H1 (cell line): ENCODE measurements around the gene SEL1L3. TPM values are rescaled to one million over a fixed set of nuclear protein-coding genes. Genes with fewer than 3 reads are reported as not detected.

Experiments used
- CTCF ChIA-PET: fragments of 300-600 bp; sonication (Branson Sonifier 250); formaldehyde crosslinking; loops from one replicate; lab custom pipeline; 2021; ENCODE audit not compliant: partially characterized antibody; lab: Charles Lee
- POLR2A ChIA-PET: fragments of 300-600 bp; sonication (Branson Sonifier 250); formaldehyde crosslinking; loops from one replicate; lab custom pipeline; 2021; ENCODE audit warnings: inconsistent platforms; ENCODE audit not compliant: partially characterized antibody; lab: Charles Lee
- DNase-seq, 2 experiments: peaks; one replicate each; pipeline versions ENCODE4 v3.0.0 to v3.0.0-alpha.2; 2010 to 2022; ENCODE audit warnings: low spot score in 2 of 2, low read depth in 1 of 2, mixed read lengths in 1 of 2
- FAIRE-seq: peaks from 2 replicates; lab custom pipeline; 2011; peaks lifted over from hg19 to GRCh38; lab: Jason Lieb, UNC
- H2AFZ ChIP-seq: 2 replicates; pipeline ENCODE4 v1.8.1; 2012; ENCODE audit warnings: low read length, inconsistent platforms
- H2AK5ac ChIP-seq: 2 replicates; pipeline ENCODE4 v1.6.1; 2013; ENCODE audit warnings: low read depth, low read length
- H2BK120ac ChIP-seq: replicated peaks from 2 replicates; pipeline ENCODE3; 2013; ENCODE audit warnings: low read depth, low read length, inconsistent platforms
- H2BK12ac ChIP-seq: 2 replicates; pipeline ENCODE4 v1.6.1; 2013; ENCODE audit warnings: low read depth, low read length
- H2BK15ac ChIP-seq: 2 replicates; pipeline ENCODE4 v1.6.1; 2013; ENCODE audit warnings: low read length
- H2BK20ac ChIP-seq: 2 replicates; pipeline ENCODE4 v1.6.1; 2013; ENCODE audit warnings: low read length
- H2BK5ac ChIP-seq: 2 replicates; pipeline ENCODE4 v1.6.1; 2013; ENCODE audit warnings: low read depth, low read length
- H3K14ac ChIP-seq: 2 replicates; pipeline ENCODE4 v1.6.1; 2013; ENCODE audit warnings: inconsistent platforms; ENCODE audit not compliant: insufficient read length
- H3K18ac ChIP-seq: 2 replicates; pipeline ENCODE4 v1.6.1; 2013; ENCODE audit warnings: low read length; ENCODE audit errors: extremely low read depth
- H3K23ac ChIP-seq: 2 replicates; pipeline ENCODE4 v1.6.1; 2013; ENCODE audit warnings: inconsistent platforms; ENCODE audit not compliant: insufficient read length
- H3K23me2 ChIP-seq: 2 replicates; pipeline ENCODE4 v1.6.1; 2013; ENCODE audit warnings: low read depth, low read length
- H3K27ac ChIP-seq: 2 replicates; pipeline ENCODE4 v1.6.1; 2011; ENCODE audit warnings: low read depth, low read length, inconsistent platforms
- H3K27me3 ChIP-seq, 4 experiments: replicated peaks in 1 of 4; 1 replicate in 1 of 4; 2 replicates in 3 of 4; pipeline versions ENCODE4 v1.6.1 to v1.8.1; 2011 to 2013; ENCODE audit warnings: low read length in 3 of 4, mild to moderate bottlenecking in 3 of 4, inconsistent platforms in 2 of 4, mixed read lengths in 2 of 4, moderate library complexity in 1 of 4; ENCODE audit not compliant: control insufficient read depth in 3 of 4, insufficient read depth in 3 of 4; ENCODE audit errors: extremely low read depth in 1 of 4
- H3K36me3 ChIP-seq, 4 experiments: 2 replicates each; pipeline versions ENCODE4 v1.6.1 to v1.8.1; 2011 to 2013; ENCODE audit warnings: mild to moderate bottlenecking in 4 of 4, low read length in 3 of 4, moderate library complexity in 2 of 4, control low read depth in 1 of 4, inconsistent platforms in 1 of 4; ENCODE audit not compliant: insufficient read depth in 4 of 4, control insufficient read depth in 2 of 4
- H3K4ac ChIP-seq: replicated peaks from 2 replicates; pipeline ENCODE3; 2013; ENCODE audit warnings: low read length, low read depth, mixed read lengths, inconsistent platforms; ENCODE audit not compliant: insufficient read length
- H3K4me1 ChIP-seq, 4 experiments: replicated peaks in 1 of 4; 1 replicate in 1 of 4; 2 replicates in 3 of 4; pipeline versions ENCODE4 v1.6.1 to v1.8.1; 2011 to 2013; ENCODE audit warnings: low read length in 3 of 4, inconsistent platforms in 2 of 4, mixed read lengths in 1 of 4; ENCODE audit not compliant: insufficient read depth in 4 of 4, control insufficient read depth in 3 of 4
- H3K4me2 ChIP-seq, 2 experiments: 2 replicates each; pipeline versions ENCODE4 v1.6.1 to v1.8.1; 2011 to 2013; ENCODE audit warnings: low read depth in 2 of 2, low read length in 2 of 2, control low read depth in 1 of 2, inconsistent platforms in 1 of 2, mild to moderate bottlenecking in 1 of 2; ENCODE audit not compliant: insufficient read depth in 1 of 2
- H3K4me3 ChIP-seq, 4 experiments: fragments of 200-600, 300-600 bp in 1 of 4; sonication (generic), shearing (Covaris generic), sonication (Bioruptor Twin) in 1 of 4; 2 replicates each; pipeline versions ENCODE4 v1.5.1 to v1.8.1; 2011 to 2016; ENCODE audit warnings: low read length in 4 of 4, low read depth in 3 of 4, control low read depth in 2 of 4, inconsistent platforms in 2 of 4, mild to moderate bottlenecking in 2 of 4, mixed read lengths in 1 of 4, moderate library complexity in 1 of 4; ENCODE audit not compliant: insufficient read depth in 2 of 4; ENCODE audit errors: extremely low read depth in 1 of 4
- H3K56ac ChIP-seq: replicated peaks from 2 replicates; pipeline ENCODE3; 2013; ENCODE audit warnings: low read depth, mild to moderate bottlenecking, mixed read lengths, low read length, inconsistent platforms; ENCODE audit not compliant: insufficient read length
- H3K79me1 ChIP-seq: 2 replicates; pipeline ENCODE4 v1.6.1; 2013; ENCODE audit warnings: low read depth, low read length, control low read depth
- H3K79me2 ChIP-seq, 2 experiments: 2 replicates each; pipeline versions ENCODE4 v1.6.1 to v1.8.1; 2012 to 2013; ENCODE audit warnings: low read length in 2 of 2, mild to moderate bottlenecking in 2 of 2, inconsistent platforms in 1 of 2; ENCODE audit not compliant: insufficient read depth in 2 of 2, control insufficient read depth in 1 of 2
- H3K9ac ChIP-seq, 4 experiments: replicated peaks in 1 of 4; 1 replicate in 1 of 4; 2 replicates in 3 of 4; pipeline versions ENCODE4 v1.6.1 to v1.8.1; 2011 to 2013; ENCODE audit warnings: low read depth in 3 of 4, low read length in 3 of 4, control low read depth in 2 of 4, mild to moderate bottlenecking in 2 of 4, moderate library complexity in 2 of 4, inconsistent platforms in 1 of 4; ENCODE audit errors: extremely low read depth in 1 of 4
- H3K9me3 ChIP-seq, 2 experiments: 2 replicates each; pipeline versions ENCODE4 v1.6.1 to v1.8.1; 2012 to 2013; ENCODE audit warnings: mild to moderate bottlenecking in 2 of 2, moderate library complexity in 2 of 2, control low read depth in 1 of 2, inconsistent platforms in 1 of 2, low read depth in 1 of 2, low read length in 1 of 2, mixed read lengths in 1 of 2; ENCODE audit not compliant: insufficient read depth in 2 of 2
- H4K20me1 ChIP-seq, 2 experiments: replicated peaks in 1 of 2; 2 replicates each; pipeline versions ENCODE3 to v1.8.1; 2011 to 2013; ENCODE audit warnings: inconsistent platforms in 2 of 2, low read length in 2 of 2, mild to moderate bottlenecking in 1 of 2; ENCODE audit not compliant: insufficient read depth in 2 of 2, control insufficient read depth in 1 of 2
- H4K5ac ChIP-seq: 2 replicates; pipeline ENCODE4 v1.6.1; 2013; ENCODE audit warnings: low read length, low read depth, mixed read lengths, inconsistent platforms; ENCODE audit not compliant: insufficient read length
- H4K8ac ChIP-seq: 2 replicates; pipeline ENCODE4 v1.8.0; 2013; ENCODE audit warnings: mild to moderate bottlenecking, moderate library complexity, low read length, inconsistent platforms; ENCODE audit not compliant: insufficient read depth; ENCODE audit errors: extremely low read depth
- H4K91ac ChIP-seq: replicated peaks from 2 replicates; pipeline ENCODE3; 2013; ENCODE audit warnings: low read length, mixed read lengths, inconsistent platforms; ENCODE audit not compliant: insufficient read length
- EGR1 ChIP-seq: IDR thresholded peaks from 2 replicates; pipeline ENCODE4 v1.6.1; 2011; ENCODE audit warnings: low read depth, low read length, borderline replicate concordance
- GABPA ChIP-seq: IDR thresholded peaks from 2 replicates; pipeline ENCODE4 v1.6.1; 2011; ENCODE audit warnings: mild to moderate bottlenecking, low read length, moderate library complexity, borderline replicate concordance; ENCODE audit not compliant: insufficient read depth
- RFX5 ChIP-seq: IDR thresholded peaks from 2 replicates; pipeline ENCODE4 v1.6.1; 2011; ENCODE audit warnings: low read depth, low read length, improper control_type of control experiment, borderline replicate concordance
- TBP ChIP-seq: IDR thresholded peaks from 2 replicates; pipeline ENCODE4 v1.6.1; 2011; ENCODE audit warnings: low read depth, low read length, improper control_type of control experiment
- WGBS, 2 experiments: shearing (Covaris generic) in 1 of 2; methylation state at CpG; one replicate each; pipeline versions ENCODE4 v1.1.6 to v1.1.7; 2013 to 2015; ENCODE audit warnings: low lambda C conversion rate in 2 of 2, mixed read lengths in 2 of 2, inconsistent platforms in 1 of 2, low coverage in 1 of 2, missing lambda C conversion rate in 1 of 2; ENCODE audit not compliant: insufficient replicate concordance in 2 of 2, insufficient coverage in 1 of 2, insufficient read length in 1 of 2; ENCODE audit errors: extremely low coverage in 1 of 2, missing lambda C conversion rate in 1 of 2; 5-methylcytosine and 5-hydroxymethylcytosine counted together
- polyA plus RNA-seq, 7 experiments: library from polyadenylated mRNA; depleted of rRNA in 3 of 7; stranded (reverse) in 5 of 7; unstranded in 2 of 7; fragments of >200 nt in 5 of 7; fragments of 200-250 nt in 2 of 7; gene quantifications; 1 replicate in 5 of 7; 2 replicates in 1 of 7; 4 replicates in 1 of 7; pipeline versions ENCODE4 v1.2.1 to v1.2.3, GENCODE V29; 2011 to 2013; ENCODE audit warnings: missing spikeins in 2 of 7, mixed read lengths in 2 of 7
- total RNA-seq: library from RNA; stranded (reverse); fragmentation: NEBNext Ultra II Directional; extraction: Animal tissue kit (Norgen Biotek cat#: 25700); gene quantifications from 2 replicates; pipeline ENCODE4 v1.2.1, GENCODE V29; 2021
- TF ChIP-seq, protein P1 (sequence below): IDR thresholded peaks from 2 replicates; pipeline ENCODE4 v1.6.1; 2011; ENCODE audit warnings: low read length, improper control_type of control experiment

SEL1L3 gene
- total and polyA plus RNA-seq, 2 of the 8 experiments (the other 6 are each of a cell fraction or from before 2014, with no cell fraction given) = 18.2 to 54.0 TPM

DNA sequence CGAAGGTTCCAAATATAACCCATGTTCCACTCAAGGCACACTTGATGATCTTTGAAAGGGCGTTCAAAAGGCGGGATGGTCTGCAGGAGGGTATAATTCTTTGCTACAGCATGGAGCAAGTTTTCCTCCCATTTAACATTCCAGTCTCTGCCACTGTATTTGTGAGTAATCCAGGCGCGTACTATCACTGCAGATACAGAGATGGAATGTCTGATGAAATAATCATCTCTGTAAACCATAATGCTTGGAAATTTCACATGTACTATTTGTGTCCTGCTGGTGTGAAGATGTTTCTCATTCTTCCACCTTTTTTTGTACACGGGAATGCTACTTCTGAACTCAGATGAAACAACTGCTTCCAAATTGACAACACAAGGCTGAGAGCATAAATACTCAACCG, 15.5 kb downstream of the SEL1L3 start:
- H3K36me3 ChIP-seq = peaks cover 0 to 8% (median 0%) of the 10 kb centered on the region in 4 experiments; a peak in 1 of 8 replicates
- no peak overlapping the region for H3K4me2 ChIP-seq
- peaks cover 0 to 37% of the 10 kb centered on the region in 2 experiments; a peak in 2 of 4 replicates for H3K79me2 ChIP-seq
- peaks cover 5% of the 10 kb centered on the region for H3K79me1 ChIP-seq
- CTCF ChIA-PET = interaction anchor here (0.8 kb wide), 1 partner anchor 105 kb away, joined by 3 read pairs; no protein-coding TSS in a partner anchor
- no peak overlapping the region for H3K23ac ChIP-seq
- H3K27ac ChIP-seq = no peak overlapping the region
- no peak overlapping the region for H3K4ac ChIP-seq
- no peak overlapping the region for H3K14ac ChIP-seq
- no peak overlapping the region for H2BK5ac ChIP-seq
- no peak overlapping the region for H3K18ac ChIP-seq
- H3K9me3 ChIP-seq = no peaks in the 10 kb centered on the region
- no peak overlapping the region for H3K56ac ChIP-seq
- no peak overlapping the region for H4K8ac ChIP-seq
- no peaks in the 10 kb centered on the region for H3K23me2 ChIP-seq
- H3K9ac ChIP-seq = no peak overlapping the region
- H3K4me3 ChIP-seq = no peak overlapping the region
- H2AK5ac ChIP-seq = no peak overlapping the region
- no peak overlapping the region for H2BK120ac ChIP-seq
- no peak overlapping the region for H2BK20ac ChIP-seq
- POLR2A ChIA-PET = no interaction called here
- no peak overlapping the region for H4K5ac ChIP-seq
- 0 out of 2 replicates have a peak overlapping the region, but pooled peaks have one; percentile 13 for H2BK15ac ChIP-seq
- no peak overlapping the region for H2AFZ ChIP-seq
- no peak overlapping the region for H4K91ac ChIP-seq
- peaks cover 0 to 1% (median 0%) of the 10 kb centered on the region in 4 experiments; a peak in 1 of 7 replicates for H3K27me3 ChIP-seq
- H3K4me1 ChIP-seq = peaks cover 7 to 28% (median 14%) of the 10 kb centered on the region in 4 experiments
- H4K20me1 ChIP-seq = peaks cover 0 to 2% of the 10 kb centered on the region in 2 experiments
- TF ChIP-seq TBP (no peak), EGR1 (no peak), GABPA (no peak), RFX5 (no peak)
- TF ChIP-seq, protein P1, sequence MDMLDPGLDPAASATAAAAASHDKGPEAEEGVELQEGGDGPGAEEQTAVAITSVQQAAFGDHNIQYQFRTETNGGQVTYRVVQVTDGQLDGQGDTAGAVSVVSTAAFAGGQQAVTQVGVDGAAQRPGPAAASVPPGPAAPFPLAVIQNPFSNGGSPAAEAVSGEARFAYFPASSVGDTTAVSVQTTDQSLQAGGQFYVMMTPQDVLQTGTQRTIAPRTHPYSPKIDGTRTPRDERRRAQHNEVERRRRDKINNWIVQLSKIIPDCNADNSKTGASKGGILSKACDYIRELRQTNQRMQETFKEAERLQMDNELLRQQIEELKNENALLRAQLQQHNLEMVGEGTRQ = no peak
- 90% methylated on average over 7 of the region's 7 CpGs; no CpG with 5 or more reads in 1 of the 2 experiments for WGBS, 2 experiments
- FAIRE-seq (no peak), DNase-seq (no peak)
- no peak overlapping the region for H2BK12ac ChIP-seq
